HG02938 (cell line): ENCODE results near the gene TRIM9.

Source experiments
- ATAC-seq: cut with Tn5 transposase; IDR thresholded peaks from one replicate; pipeline ENCODE4 v1.9.1; 2021; ENCODE audit warnings: mild to moderate bottlenecking, moderate library complexity; ENCODE audit not compliant: unreplicated experiment

Gene TRIM9

GRCh38 chr14:50937800-50938199 is 157.1 kb downstream of the TRIM9 start:
- ATAC-seq: no peak

- no peak for ATAC-seq
Measured at GRCh38 chr14:50937325-50937724, 157.6 kb downstream of the TRIM9 start.

GRCh38 chr14:50936882-50937281 is 158.0 kb downstream of the TRIM9 start:
- no peak for ATAC-seq

GRCh38 chr14:50936016-50936340 is 158.9 kb downstream of the TRIM9 start:
- no peak for ATAC-seq

- no peak for ATAC-seq
Measured at GRCh38 chr14:50935126-50936015, 159.5 kb downstream of the TRIM9 start.

GRCh38 chr14:50932592-50933495 is 162.1 kb downstream of the TRIM9 start:
- no peak for ATAC-seq

GRCh38 chr14:50932156-50932555 is 162.7 kb downstream of the TRIM9 start:
- no peak for ATAC-seq

- no peak for ATAC-seq
Measured at GRCh38 chr14:50931559-50931958, 163.3 kb downstream of the TRIM9 start.

- no peak for ATAC-seq
Measured at GRCh38 chr14:50929506-50929905, 165.4 kb downstream of the TRIM9 start.

- no peak for ATAC-seq
Measured at GRCh38 chr14:50928002-50928635, 166.8 kb downstream of the TRIM9 start.

- no peak for ATAC-seq
Measured at GRCh38 chr14:50926851-50927386, 168.0 kb downstream of the TRIM9 start.
